ENCODE data around the gene UGT1A7. TPM values are rescaled to one million over a fixed set of nuclear protein-coding genes. Genes with fewer than 3 reads are reported as not detected.

UGT1A7 gene
- total RNA-seq, 1 donor from 2014 or later, result not detected

DNA sequence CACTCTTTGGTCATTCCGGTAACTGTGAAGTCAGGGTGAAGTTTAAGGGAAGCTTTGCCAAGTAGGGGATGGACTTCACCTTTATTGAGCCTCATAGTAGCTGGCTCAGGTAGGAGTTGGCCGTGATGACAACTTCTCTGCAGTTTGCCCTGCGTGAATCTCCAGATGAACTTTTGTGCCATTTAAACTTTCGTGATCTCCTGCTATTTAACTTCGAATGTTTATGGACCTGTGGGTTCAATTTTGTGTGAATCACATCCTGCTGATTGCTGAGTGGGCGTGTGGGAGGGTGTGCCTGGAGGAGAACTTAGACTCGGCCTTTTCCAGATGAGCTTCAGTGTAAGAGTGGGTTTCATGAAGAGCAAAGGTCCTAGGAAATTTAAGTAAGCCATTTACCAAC lies 82.6 kb downstream of the UGT1A7 start:
- H3K4me3 ChIP-seq (ENCODE audit: low read depth, low read length), result no peak overlapping the region
- TF ChIP-seq, protein P1, sequence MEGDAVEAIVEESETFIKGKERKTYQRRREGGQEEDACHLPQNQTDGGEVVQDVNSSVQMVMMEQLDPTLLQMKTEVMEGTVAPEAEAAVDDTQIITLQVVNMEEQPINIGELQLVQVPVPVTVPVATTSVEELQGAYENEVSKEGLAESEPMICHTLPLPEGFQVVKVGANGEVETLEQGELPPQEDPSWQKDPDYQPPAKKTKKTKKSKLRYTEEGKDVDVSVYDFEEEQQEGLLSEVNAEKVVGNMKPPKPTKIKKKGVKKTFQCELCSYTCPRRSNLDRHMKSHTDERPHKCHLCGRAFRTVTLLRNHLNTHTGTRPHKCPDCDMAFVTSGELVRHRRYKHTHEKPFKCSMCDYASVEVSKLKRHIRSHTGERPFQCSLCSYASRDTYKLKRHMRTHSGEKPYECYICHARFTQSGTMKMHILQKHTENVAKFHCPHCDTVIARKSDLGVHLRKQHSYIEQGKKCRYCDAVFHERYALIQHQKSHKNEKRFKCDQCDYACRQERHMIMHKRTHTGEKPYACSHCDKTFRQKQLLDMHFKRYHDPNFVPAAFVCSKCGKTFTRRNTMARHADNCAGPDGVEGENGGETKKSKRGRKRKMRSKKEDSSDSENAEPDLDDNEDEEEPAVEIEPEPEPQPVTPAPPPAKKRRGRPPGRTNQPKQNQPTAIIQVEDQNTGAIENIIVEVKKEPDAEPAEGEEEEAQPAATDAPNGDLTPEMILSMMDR (conservative IDR thresholded peaks at IDR 0.05; ENCODE audit: low read depth, low read length), result no peak
- DNase-seq (ENCODE audit: low read depth), result no peak

DNA sequence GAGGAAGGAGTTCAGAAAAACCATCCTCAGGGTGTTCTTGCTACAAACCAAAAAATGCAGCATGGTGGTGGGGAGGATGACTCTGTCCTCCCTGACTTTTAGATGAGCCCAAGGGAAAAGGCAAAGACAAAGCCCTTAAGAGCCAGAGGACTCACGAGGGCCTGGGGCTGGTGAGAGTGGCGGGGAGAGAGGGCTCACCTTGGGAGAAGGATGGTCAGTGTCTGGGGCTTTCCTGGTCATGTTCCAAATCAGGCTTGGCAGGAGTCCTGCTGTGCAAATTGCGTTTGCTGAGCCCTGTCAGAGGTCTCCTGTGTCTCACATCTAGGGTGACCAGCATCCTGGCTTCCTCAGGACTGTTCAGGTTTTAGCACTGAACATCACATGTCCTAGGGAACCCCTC lies 83.1 kb downstream of the UGT1A7 start:
- H3K4me3 ChIP-seq (ENCODE audit: low read depth, low read length), result no peak overlapping the region
- TF ChIP-seq, protein P1 (conservative IDR thresholded peaks at IDR 0.05; ENCODE audit: low read depth, low read length), result no peak
- DNase-seq (ENCODE audit: low read depth), result no peak

DNA sequence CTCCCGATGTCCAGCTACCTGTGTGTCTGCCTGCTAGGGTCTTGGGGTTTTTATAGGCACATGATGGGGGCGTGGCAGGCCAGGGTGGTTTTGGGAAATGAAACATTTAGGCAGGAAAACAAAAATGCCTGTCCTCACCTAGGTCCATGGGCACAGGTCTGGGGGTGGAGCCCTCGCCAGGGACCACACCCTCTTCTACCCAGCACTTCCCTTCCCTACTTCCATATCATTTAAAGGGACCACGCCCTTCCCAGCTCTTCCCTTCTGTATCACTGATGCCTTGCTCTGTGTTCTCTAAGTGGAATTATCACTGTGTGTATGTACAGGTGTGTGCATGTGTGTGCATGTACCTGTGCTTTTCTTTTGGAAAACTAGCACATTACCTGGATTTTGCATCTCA lies 84.7 kb downstream of the UGT1A7 start:
- TF ChIP-seq, protein P1 (conservative IDR thresholded peaks at IDR 0.05; ENCODE audit: low read depth, low read length), result no peak
- no peak for DNase-seq (ENCODE audit: low read depth)

DNA sequence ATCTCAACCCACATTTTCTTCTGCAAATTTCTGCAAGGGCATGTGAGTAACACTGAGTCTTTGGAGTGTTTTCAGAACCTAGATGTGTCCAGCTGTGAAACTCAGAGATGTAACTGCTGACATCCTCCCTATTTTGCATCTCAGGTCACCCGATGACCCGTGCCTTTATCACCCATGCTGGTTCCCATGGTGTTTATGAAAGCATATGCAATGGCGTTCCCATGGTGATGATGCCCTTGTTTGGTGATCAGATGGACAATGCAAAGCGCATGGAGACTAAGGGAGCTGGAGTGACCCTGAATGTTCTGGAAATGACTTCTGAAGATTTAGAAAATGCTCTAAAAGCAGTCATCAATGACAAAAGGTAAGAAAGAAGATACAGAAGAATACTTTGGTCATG lies 86.4 kb downstream of the UGT1A7 start:
- no peak overlapping the region for H3K4me3 ChIP-seq (ENCODE audit: low read depth, low read length)
- DNase-seq (ENCODE audit: low read depth), result no peak
- TF ChIP-seq, protein P1 (conservative IDR thresholded peaks at IDR 0.05; ENCODE audit: low read depth, low read length), result no peak

More for the DNA sequence above, 84.7 kb downstream of the UGT1A7 start:
- no peak overlapping the region for H3K4me3 ChIP-seq (ENCODE audit: low read depth, low read length)

DNA sequence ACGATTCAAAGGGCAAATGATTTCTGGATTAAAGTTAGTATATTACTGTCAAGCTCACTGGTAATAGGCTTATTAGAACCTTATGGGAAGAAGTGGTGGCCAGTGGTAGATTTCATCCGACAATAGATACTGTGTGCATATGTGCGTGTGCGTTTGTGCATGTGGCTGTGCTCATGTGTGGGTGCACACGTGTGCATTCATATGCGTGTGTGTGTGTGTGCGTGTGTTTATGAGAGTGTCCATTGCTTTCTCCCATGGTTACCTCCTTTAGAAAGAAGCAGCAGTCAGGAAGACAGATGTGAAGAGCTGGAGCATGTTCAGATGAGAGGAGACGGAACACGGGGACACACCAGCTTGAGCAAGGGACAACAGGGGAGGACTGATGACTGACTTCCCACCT lies 87.6 kb downstream of the UGT1A7 start:
- H3K4me3 ChIP-seq (ENCODE audit: low read depth, low read length), result no peak overlapping the region
- TF ChIP-seq, protein P1 (conservative IDR thresholded peaks at IDR 0.05; ENCODE audit: low read depth, low read length), result no peak
- no peak for DNase-seq (ENCODE audit: low read depth)

DNA sequence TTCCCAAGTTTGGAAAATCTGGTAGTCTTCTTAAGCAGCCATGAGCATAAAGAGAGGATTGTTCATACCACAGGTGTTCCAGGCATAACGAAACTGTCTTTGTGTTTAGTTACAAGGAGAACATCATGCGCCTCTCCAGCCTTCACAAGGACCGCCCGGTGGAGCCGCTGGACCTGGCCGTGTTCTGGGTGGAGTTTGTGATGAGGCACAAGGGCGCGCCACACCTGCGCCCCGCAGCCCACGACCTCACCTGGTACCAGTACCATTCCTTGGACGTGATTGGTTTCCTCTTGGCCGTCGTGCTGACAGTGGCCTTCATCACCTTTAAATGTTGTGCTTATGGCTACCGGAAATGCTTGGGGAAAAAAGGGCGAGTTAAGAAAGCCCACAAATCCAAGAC lies 90.5 kb downstream of the UGT1A7 start:
- no peak overlapping the region for H3K4me3 ChIP-seq (ENCODE audit: low read depth, low read length)
- TF ChIP-seq, protein P1 (conservative IDR thresholded peaks at IDR 0.05; ENCODE audit: low read depth, low read length), result no peak
- no peak for DNase-seq (ENCODE audit: low read depth)

DNA sequence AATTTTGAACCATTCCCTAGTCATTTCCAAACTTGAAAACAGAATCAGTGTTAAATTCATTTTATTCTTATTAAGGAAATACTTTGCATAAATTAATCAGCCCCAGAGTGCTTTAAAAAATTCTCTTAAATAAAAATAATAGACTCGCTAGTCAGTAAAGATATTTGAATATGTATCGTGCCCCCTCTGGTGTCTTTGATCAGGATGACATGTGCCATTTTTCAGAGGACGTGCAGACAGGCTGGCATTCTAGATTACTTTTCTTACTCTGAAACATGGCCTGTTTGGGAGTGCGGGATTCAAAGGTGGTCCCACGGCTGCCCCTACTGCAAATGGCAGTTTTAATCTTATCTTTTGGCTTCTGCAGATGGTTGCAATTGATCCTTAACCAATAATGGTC lies 90.9 kb downstream of the UGT1A7 start:
- TF ChIP-seq, protein P1 (conservative IDR thresholded peaks at IDR 0.05; ENCODE audit: low read depth, low read length), result no peak
- H3K4me3 ChIP-seq (ENCODE audit: low read depth, low read length), result no peak overlapping the region
- no peak for DNase-seq (ENCODE audit: low read depth)
